Measurements from ENCODE around the gene RFESD.
"Not testable (repeated sequence)": the region's sequence is repeated elsewhere in the genome, so short reads cannot be mapped to it uniquely, and the experiment has no call there.

The RFESD gene

GRCh38 chr5:95690333-95690732, 43.8 kb downstream of the RFESD start:
- in situ Hi-C loops (cut with MboI; ENCODE audit: low pct_unique_long_range_greater_than_20kb, low sequenced_read_pairs) = no loop called here
- no peak for DNase-seq

GRCh38 chr5:95697781-95698681, 51.5 kb downstream of the RFESD start:
- DNase-seq = no peak
- in situ Hi-C loops (cut with MboI; ENCODE audit: low pct_unique_long_range_greater_than_20kb, low sequenced_read_pairs) = no loop called here

GRCh38 chr5:95699337-95699736, 52.8 kb downstream of the RFESD start:
- no peak for DNase-seq
- in situ Hi-C loops (cut with MboI; ENCODE audit: low pct_unique_long_range_greater_than_20kb, low sequenced_read_pairs) = no loop called here

GRCh38 chr5:95701074-95701473, 54.5 kb downstream of the RFESD start:
- in situ Hi-C loops (cut with MboI; ENCODE audit: low pct_unique_long_range_greater_than_20kb, low sequenced_read_pairs) = no loop called here
- DNase-seq = no peak

- in situ Hi-C loops (cut with MboI; ENCODE audit: low pct_unique_long_range_greater_than_20kb, low sequenced_read_pairs) = no loop called here
- DNase-seq = no peak
Measured at GRCh38 chr5:95704150-95704549, 57.6 kb downstream of the RFESD start.

- DNase-seq; in situ Hi-C loops (cut with MboI; ENCODE audit: low pct_unique_long_range_greater_than_20kb, low sequenced_read_pairs): not testable (repeated sequence)
Measured at GRCh38 chr5:95706196-95706595, 59.6 kb downstream of the RFESD start.

GRCh38 chr5:95707055-95707454, 60.5 kb downstream of the RFESD start:
- in situ Hi-C loops (cut with MboI; ENCODE audit: low pct_unique_long_range_greater_than_20kb, low sequenced_read_pairs) = no loop called here

More at GRCh38 chr5:95707055-95707454, 60.5 kb downstream of the RFESD start:
- no peak for DNase-seq

Data from KBM-7 (cell line).